ENCODE data around the gene TECPR1.

GRCh38 chr7:98212532-98213041, 39.4 kb downstream of the TECPR1 start:
- no peak for TF ChIP-seq GLI4 (tag by site-specific recombination; IDR thresholded peaks at IDR 0.05)
- TF ChIP-seq CTCF (tag by site-specific recombination; IDR thresholded peaks at IDR 0.05) = no peak
- TF ChIP-seq BCL11A (tag by site-specific recombination; IDR thresholded peaks at IDR 0.05; ENCODE audit: low read depth) = no peak
- no peak for TF ChIP-seq ZNF362 (tag by site-specific recombination; IDR thresholded peaks at IDR 0.05)
- TF ChIP-seq ZNF621 (tag by site-specific recombination; IDR thresholded peaks at IDR 0.05) = no peak
- no peak for TF ChIP-seq ZNF24 (tag by site-specific recombination; IDR thresholded peaks at IDR 0.05)
- TF ChIP-seq ZNF548 (tag by site-specific recombination; IDR thresholded peaks at IDR 0.05) = no peak
- TF ChIP-seq ZNF558 (tag by site-specific recombination; IDR thresholded peaks at IDR 0.05) = no peak
- TF ChIP-seq ZNF626 (tag by site-specific recombination; IDR thresholded peaks at IDR 0.05) = no peak
- TF ChIP-seq ZNF654 (tag by site-specific recombination; IDR thresholded peaks at IDR 0.05; ENCODE audit: low read depth) = no peak
- TF ChIP-seq ZNF658 (tag by site-specific recombination; IDR thresholded peaks at IDR 0.05) = no peak
- no peak for TF ChIP-seq YY1 (tag by site-specific recombination; IDR thresholded peaks at IDR 0.05)
- no peak for TF ChIP-seq ZSCAN5A (tag by site-specific recombination; IDR thresholded peaks at IDR 0.05)

All from HEK293 (cell line).